HG02623 (cell line): ENCODE data around the gene LAMTOR1.

Experiments used
- ATAC-seq: cut with Tn5 transposase; IDR thresholded peaks from one replicate; pipeline ENCODE4 v1.9.1; 2021; ENCODE audit warnings: moderate library complexity; ENCODE audit not compliant: unreplicated experiment

The LAMTOR1 gene

GRCh38 chr11:72083414-72083813 lies 19.7 kb downstream of the LAMTOR1 start:
- no peak for ATAC-seq

- ATAC-seq = no peak
Observed at GRCh38 chr11:72081821-72082453, 21.2 kb downstream of the LAMTOR1 start.

DNA sequence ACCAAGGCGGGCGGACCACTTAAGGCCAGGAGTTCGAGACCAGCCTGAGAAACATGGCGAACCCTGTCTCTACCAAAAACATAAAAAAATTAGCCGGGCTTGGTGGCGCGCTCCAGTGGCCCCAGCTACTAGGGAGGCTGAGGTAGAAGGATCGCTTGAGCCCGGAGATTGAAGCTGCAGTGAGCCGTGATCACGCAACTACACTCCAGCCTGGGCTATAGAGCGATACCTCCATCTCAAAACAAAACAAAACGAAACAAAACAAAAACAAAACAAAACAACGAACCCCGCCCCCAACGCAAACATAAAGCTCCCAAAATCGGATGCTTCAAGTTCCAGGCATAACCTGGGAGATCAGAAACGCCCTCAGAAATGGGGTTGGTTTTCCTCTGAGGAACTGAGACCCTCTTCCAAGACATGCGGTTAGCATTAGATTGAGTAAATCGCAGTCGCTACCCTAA lies 21.9 kb downstream of the LAMTOR1 start:
- ATAC-seq = no peak

DNA sequence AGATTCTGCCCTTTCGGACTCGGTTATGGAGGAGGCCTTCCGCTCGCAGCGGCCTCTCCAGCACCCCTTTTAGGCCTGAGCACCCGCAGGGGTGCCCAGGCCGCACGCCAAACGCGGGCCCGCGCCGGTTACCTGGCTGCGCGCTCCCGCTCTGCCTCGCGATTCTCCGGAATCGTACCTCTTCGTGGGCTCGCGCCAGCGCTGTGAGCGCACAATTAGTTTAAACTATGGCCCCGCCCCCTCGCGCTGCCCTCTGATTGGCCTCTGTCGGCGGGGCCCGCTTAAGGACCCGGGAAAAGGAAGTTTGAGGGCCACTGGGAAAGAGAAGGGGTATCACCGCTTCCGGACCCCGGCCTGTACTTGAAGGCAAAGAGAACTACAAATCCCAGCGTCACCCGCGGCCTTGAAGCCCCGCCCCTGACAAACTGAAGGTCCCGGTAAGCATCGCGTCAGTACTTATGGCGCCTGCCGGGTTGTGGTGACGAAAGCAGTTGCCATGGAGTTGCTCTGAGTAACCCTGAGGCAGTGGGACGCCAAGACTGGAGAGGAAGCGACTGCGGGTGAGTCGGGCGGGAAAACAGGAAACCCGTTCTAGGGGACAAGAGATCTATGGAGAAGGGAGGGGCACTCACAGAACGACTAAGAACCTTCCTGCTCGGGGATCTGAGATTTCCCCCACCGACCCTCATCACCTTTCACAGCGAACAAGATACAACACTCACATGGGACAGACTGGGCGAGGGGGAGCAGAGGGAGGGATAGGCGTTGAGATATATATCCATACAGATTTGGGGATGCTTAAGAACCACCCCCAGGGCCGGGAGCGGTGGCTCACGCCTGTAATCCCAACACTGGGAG lies 22.5 kb downstream of the LAMTOR1 start, which contains the start of the genes LRRC51 and NUMA1:
TSS of gene LRRC51 (plus strand) at position 525 of the 858 bp plus-strand sequence. CDS start 8,234 bp downstream, outside the sequence.
TSS of gene NUMA1 (minus strand) at position 217 of the 858 bp plus-strand sequence. CDS start 44,599 bp downstream, outside the sequence.
- ATAC-seq = peak; percentile 95

GRCh38 chr11:72079819-72080325 lies 23.2 kb downstream of the LAMTOR1 start:
- peak; percentile 17 for ATAC-seq

GRCh38 chr11:72078477-72078876 lies 24.6 kb downstream of the LAMTOR1 start:
- ATAC-seq = no peak

GRCh38 chr11:72075756-72076155 lies 27.3 kb downstream of the LAMTOR1 start:
- no peak for ATAC-seq

DNA sequence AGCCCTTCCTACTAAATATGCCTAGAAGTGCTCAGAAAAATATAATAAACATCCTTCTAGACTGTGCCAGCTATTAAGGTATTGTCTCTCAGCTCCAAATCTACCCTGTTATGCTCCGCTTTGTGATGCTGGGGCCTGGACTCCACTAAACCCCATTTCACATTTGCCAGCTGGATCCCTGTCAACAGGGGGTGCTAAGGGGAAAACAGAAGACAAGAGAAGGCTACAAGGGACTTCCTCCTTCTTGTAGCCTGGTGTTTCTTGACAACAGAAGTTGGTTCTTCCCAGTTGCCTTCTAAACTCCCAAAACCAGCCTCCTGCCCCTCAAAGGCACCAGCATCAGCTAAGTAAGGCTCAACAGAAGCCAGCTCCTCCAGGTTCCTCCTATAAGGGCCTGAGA lies 28.0 kb downstream of the LAMTOR1 start:
- ATAC-seq = no peak

- ATAC-seq = no peak
Observed at GRCh38 chr11:72072348-72072747, 30.7 kb downstream of the LAMTOR1 start.

DNA sequence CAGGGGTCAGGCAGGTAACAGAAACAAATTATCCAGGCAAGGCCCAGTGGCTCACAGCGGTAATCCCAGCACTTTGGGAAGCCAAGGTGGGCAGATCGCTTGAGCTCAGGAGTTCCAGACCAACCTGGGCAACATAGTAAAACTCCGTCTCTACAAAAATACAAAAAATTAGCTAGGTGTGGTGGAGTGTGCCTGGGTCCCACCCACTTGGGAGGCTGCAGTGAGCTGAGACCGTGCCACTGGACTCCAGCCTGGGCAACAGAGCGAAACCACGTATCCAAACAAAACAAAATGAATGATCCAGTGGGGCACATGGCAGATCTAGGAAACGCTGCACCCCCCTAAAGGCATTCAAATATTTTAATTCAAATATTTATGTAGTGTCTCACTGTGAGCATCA lies 32.6 kb downstream of the LAMTOR1 start:
- ATAC-seq = no peak

GRCh38 chr11:72069787-72070251 lies 33.3 kb downstream of the LAMTOR1 start:
- no peak for ATAC-seq

DNA sequence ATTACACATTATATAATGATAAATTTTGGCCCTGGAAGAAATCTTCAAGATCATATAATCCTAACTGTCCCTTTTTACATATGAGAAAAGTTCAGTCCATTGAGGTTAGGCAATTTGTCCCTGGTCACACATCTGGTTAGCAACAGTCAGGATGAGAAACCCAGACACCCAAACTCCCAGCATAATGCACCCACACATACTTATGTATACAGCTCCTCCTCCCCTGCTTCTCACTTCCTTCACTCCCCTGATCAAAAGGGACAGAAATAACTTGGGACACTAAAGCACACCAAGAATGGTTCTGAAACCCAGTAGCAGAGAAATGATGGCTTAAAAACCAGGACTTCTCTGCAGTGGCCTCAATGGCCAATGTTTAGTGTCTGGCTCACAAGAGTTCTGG lies 33.9 kb downstream of the LAMTOR1 start:
- no peak for ATAC-seq

- ATAC-seq = no peak
Observed at GRCh38 chr11:72067676-72068075, 35.4 kb downstream of the LAMTOR1 start.

DNA sequence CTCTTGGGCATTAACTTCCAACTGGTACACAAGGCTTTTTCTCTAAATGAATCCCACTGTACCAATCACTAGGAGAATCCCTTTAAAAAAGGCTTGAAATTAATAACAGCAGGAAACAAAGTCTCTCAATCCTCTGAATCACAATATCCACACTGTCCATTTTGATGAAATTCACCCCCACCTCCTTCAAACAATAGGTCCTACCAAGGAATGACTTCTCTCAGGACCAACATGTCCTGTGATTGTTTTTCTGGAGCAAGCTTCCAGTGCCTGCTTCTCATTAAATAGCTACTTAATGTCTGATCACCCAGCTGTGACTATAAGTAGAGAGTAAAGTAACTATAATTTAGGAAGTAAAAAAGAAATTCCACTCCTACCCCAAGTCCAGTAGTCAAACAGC lies 35.8 kb downstream of the LAMTOR1 start:
- ATAC-seq = no peak

DNA sequence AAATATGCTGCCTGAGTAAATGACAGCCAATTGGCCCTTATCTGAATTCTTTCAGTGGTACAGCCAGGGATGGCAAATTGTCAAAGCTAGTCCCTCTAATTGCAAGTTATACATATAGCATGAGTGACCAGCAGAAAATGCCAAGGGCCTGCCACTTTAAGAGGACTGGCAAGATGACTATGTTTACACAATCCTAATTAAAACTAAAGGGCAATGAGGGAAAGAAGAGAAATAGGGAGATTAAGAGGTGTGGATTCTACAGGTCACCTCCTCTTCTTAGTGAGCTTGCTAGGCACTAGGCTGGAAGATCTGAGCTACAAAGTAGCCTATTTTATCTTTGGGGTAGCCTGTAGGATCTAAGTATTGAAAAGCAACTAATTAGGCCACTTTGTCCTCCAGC lies 36.2 kb downstream of the LAMTOR1 start:
- ATAC-seq = no peak

DNA sequence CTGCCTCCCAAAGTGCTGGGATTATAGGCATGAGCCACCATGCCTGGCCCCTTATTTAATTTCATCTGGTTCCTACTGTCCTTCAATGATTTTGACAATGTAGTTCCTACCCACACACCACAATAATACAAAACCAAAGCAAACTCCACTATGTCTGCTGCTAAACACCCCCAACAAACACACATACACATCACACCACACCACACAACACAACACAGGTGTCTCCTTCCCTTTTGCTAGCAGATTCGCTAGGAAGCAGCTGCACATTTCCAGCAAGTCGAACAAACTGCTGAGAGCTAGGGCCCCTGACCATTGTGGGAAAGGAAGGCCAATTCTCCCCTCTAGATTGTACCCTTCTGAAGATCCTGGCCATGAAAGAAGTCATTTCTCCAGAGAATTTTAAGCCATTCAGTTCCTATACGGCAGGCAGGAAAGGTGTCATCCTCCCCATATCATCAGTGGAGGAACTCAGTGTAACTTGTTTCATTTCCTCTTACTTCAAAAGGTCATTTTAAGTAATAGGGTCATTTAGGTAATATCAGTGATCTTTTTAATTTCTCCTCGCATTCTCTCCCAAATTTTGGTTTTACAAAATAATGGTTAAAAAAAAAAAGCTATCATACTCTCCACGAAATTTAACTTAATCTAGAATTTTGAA lies 41.2 kb downstream of the LAMTOR1 start:
- ATAC-seq = no peak

DNA sequence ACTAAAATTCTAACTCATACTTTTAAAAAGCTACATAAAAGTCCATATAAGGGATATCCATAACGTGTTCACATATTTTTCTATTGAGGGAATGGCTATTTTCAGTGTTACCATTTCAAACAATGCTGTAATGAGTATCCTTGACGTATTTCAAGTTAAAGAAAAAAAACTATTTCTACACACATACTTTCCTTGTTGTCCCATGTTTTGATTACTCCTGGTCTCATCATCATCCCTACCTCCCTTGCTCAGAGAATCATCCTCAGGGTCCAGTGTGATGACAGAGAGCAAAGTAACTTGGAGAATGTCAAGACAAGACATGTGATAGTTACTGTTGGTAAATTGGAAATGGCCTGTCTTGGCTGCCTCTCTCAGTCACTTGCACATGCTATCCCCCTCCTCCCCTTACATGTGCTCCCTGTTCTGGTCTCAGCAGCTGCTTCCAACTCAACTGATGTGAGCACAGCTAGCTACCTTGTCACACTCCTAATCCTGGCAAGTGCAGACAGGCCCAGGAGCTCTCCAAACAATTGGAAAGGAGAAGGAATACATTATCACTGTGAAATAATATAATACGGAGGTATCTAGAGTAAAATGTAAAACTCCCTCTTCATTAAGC lies 44.6 kb downstream of the LAMTOR1 start:
- ATAC-seq = no peak

- no peak for ATAC-seq
Observed at GRCh38 chr11:72048766-72049460, 54.2 kb downstream of the LAMTOR1 start.
